Spleen (tissue), 10 donors: ENCODE measurements around the gene SLC35G3. TPM values are rescaled to one million over a fixed set of nuclear protein-coding genes. Genes with fewer than 3 reads are reported as not detected.

Experiments
- polyA plus RNA-seq, 3 donors: library from polyadenylated mRNA; stranded (reverse); fragments of 200-250 nt; gene quantifications; one replicate each; pipeline ENCODE4 v1.2.1, GENCODE V29; 2013
- total RNA-seq, 7 donors: library from RNA; depleted of rRNA in 3 of 7; stranded (reverse); fragments of >200 nt in 3 of 7; fragmentation: NEBNext Ultra II Directional in 4 of 7; extraction: Animal tissue kit (Norgen Biotek cat#: 25700) in 4 of 7; gene quantifications; one replicate each; pipeline versions ENCODE4 v1.1.0 to v1.2.1, GENCODE V29; 2016 to 2021
- donor health status: healthy with polysubstance abuse.
- donor health status: DM: no; HTN: no; CAD: no; lungs with moderate emphysema.
- donor health status: DM: no; HTN: no; CAD: no.
- donor health status: Bipolar disorder and iron deficiency.
- donor health status: healthy.
- donor health status: DM: no; HTN: no; CAD: no.
- donor health status: DM: yes; HTN: yes; CAD: no.

SLC35G3 gene
- total and polyA plus RNA-seq, 10 donors: 0.04 TPM; not detected in 9

Other genes starting within 250 kb of the SLC35G3 start
- 1 to 10 TPM; 1.3 to 7.6 (median 3.2) TPM for gene CCT6B, start 232.9 kb downstream of the SLC35G3 start, total RNA-seq
- 1 to 10 TPM; 2.2 to 3.3 (median 2.7) TPM for gene CCT6B, start 232.9 kb downstream of the SLC35G3 start, polyA plus RNA-seq
- gene ZNF830, start 232.9 kb downstream of the SLC35G3 start, total RNA-seq: 10 to 100 TPM; 13.2 to 23.7 (median 18.0) TPM
- gene ZNF830, start 232.9 kb downstream of the SLC35G3 start, polyA plus RNA-seq: 10 to 100 TPM; 17.2 to 22.0 (median 18.7) TPM
- 10 to 100 TPM; 30.9 to 63.1 (median 38.0) TPM for gene LIG3, start 213.9 kb downstream of the SLC35G3 start, total RNA-seq
- 1 to 10 TPM; 4.5 to 9.1 (median 4.7) TPM for gene LIG3, start 213.9 kb downstream of the SLC35G3 start, polyA plus RNA-seq
- 10 to 100 TPM; 28.1 to 39.7 (median 33.0) TPM for gene RFFL, start 130.7 kb downstream of the SLC35G3 start, total RNA-seq
- gene RFFL, start 130.7 kb downstream of the SLC35G3 start, polyA plus RNA-seq: 1 to 10 TPM; 5.7 to 9.2 (median 7.4) TPM
- gene RAD51D, start 74.5 kb downstream of the SLC35G3 start, total RNA-seq: 10 to 100 TPM in 6 of 7 donors, 1 to 10 TPM in 1; 9.0 to 24.1 (median 14.9) TPM
- 1 to 10 TPM; 4.0 to 8.4 (median 5.5) TPM for gene RAD51D, start 74.5 kb downstream of the SLC35G3 start, polyA plus RNA-seq
- gene FNDC8, start 72.8 kb downstream of the SLC35G3 start, total RNA-seq: not detected
- under 1 TPM in 1 of 3 donors, not detected in 2; 0.10 TPM for gene FNDC8, start 72.8 kb downstream of the SLC35G3 start, polyA plus RNA-seq
- 10 to 100 TPM in 6 of 7 donors, 1 to 10 TPM in 1; 9.8 to 17.3 (median 12.5) TPM for gene NLE1, start 52.1 kb downstream of the SLC35G3 start, total RNA-seq
- gene NLE1, start 52.1 kb downstream of the SLC35G3 start, polyA plus RNA-seq: 1 to 10 TPM; 5.8 to 9.6 (median 8.8) TPM
- 1 to 10 TPM; 1.3 to 3.9 (median 2.5) TPM for gene UNC45B, start 46.6 kb downstream of the SLC35G3 start, total RNA-seq
- gene UNC45B, start 46.6 kb downstream of the SLC35G3 start, polyA plus RNA-seq: under 1 TPM; 0.08 to 0.51 (median 0.22) TPM
- gene SLFN5, start 48.7 kb upstream of the SLC35G3 start, total RNA-seq: 100 to 1,000 TPM in 2 of 7 donors, 10 to 100 TPM in 5; 67.9 to 110 (median 77.6) TPM
- gene SLFN5, start 48.7 kb upstream of the SLC35G3 start, polyA plus RNA-seq: 1 to 10 TPM; 3.2 to 7.4 (median 4.6) TPM
- gene SLFN11, start 179.2 kb upstream of the SLC35G3 start, total RNA-seq: 10 to 100 TPM; 48.3 to 73.9 (median 61.3) TPM
- gene SLFN11, start 179.2 kb upstream of the SLC35G3 start, polyA plus RNA-seq: 10 to 100 TPM in 1 of 3 donors, 1 to 10 TPM in 2; 6.5 to 17.9 (median 9.9) TPM
- 10 to 100 TPM; 15.7 to 26.8 (median 23.5) TPM for gene SLFN12, start 238.1 kb upstream of the SLC35G3 start, total RNA-seq
- 1 to 10 TPM; 1.6 to 8.0 (median 6.2) TPM for gene SLFN12, start 238.1 kb upstream of the SLC35G3 start, polyA plus RNA-seq